K562 treated with DMSO at 1 percent for 4 hours (cell line): ENCODE results near the gene TXLNB. TPM values are rescaled to one million over a fixed set of nuclear protein-coding genes. Genes with fewer than 3 reads are reported as not detected.

Source experiments
- total RNA-seq: library from RNA; unstranded; fragments of 300-600 nt; gene quantifications from 2 replicates; pipeline ENCODE4 v1.2.3, GENCODE V29; 2022; ENCODE audit not compliant: insufficient read depth

TXLNB gene
- total RNA-seq = not detected in 2 replicates

DNA sequence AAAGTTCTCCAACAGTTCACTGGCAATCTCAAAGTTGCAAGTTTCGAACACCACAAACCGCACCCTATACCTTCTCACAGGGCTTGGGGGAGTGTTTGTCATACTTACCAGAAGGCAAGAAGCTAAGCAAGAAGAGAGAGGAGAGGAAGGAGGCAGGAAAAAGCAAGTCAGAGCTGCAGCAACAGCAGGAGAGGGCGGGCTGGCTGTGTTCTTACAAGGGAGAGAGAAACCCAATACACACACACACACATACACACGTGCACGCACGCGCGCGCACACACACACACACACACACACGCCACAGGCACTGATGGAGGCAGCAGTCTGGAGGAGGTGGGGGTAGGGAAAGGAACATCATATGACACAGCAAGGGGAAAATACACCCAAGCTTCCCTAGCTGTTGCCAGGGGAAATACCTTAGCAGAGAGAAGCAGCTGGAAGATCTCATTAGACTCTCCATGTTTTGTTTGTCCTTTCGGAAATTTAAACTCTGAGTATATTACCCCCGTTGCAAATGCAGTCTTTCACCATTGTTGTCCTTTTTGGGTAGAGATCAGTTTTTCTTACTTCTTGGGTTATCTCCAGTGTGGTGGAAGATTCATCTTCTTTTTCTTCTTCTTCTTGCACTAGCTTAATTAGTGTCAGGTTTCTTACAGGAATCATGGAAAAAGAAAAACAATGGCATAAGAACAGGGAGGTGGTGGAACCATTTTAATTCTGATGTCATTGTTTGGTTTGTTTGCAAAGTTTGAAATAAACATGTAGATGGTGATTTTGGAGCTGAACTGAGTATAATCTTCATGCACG, at the start of gene TXLNB:
TSS of gene TXLNB (minus strand) at position 186 of the 807 bp plus-strand sequence. CDS start 3,099 bp downstream, outside the sequence.

Other genes starting within 250 kb of the TXLNB start
- 2.4 and 4.1 TPM in 2 replicates for gene HECA, start 156.9 kb downstream of the TXLNB start, total RNA-seq
- gene CITED2, start 82.7 kb upstream of the TXLNB start, total RNA-seq = 20.9 and 30.2 TPM in 2 replicates